ENCODE measurements around the gene KAT6B.
"Not testable (repeated sequence)": the region's sequence is repeated elsewhere in the genome, so short reads cannot be mapped to it uniquely, and the experiment has no call there.

KAT6B gene

DNA sequence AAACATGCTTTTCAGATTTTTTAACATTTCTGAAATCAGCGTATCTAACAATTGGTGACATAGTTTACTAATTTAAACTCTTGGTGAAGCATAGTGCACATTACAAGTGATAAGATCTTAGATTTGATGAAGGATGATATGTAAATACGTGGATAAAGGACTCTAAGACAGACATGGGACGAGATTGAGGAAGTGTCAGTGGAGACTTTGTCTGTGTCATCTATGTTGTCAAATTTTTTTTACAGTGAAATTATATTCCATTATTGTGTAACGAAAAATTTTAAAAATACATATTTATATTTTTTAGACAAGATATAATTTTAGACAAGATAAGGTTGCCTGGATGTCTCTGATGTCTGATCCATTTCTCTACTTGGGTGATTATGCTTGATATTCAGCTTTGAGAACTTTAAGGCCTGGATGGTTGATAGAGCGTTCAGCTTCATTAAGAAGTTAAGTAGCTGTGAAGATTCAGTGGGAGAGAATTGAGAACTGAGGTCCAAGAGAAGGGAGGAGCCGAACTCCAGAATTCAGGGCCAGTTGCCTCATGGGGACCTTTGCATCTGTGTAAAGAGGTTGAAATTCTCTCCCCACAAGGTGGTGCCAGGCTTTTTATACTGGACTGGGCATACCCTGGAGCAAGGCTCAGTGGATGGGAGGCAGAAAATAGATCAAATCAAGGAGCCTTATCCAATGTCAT, 62.7 kb downstream of the KAT6B start:
- TF ChIP-seq, protein P1, sequence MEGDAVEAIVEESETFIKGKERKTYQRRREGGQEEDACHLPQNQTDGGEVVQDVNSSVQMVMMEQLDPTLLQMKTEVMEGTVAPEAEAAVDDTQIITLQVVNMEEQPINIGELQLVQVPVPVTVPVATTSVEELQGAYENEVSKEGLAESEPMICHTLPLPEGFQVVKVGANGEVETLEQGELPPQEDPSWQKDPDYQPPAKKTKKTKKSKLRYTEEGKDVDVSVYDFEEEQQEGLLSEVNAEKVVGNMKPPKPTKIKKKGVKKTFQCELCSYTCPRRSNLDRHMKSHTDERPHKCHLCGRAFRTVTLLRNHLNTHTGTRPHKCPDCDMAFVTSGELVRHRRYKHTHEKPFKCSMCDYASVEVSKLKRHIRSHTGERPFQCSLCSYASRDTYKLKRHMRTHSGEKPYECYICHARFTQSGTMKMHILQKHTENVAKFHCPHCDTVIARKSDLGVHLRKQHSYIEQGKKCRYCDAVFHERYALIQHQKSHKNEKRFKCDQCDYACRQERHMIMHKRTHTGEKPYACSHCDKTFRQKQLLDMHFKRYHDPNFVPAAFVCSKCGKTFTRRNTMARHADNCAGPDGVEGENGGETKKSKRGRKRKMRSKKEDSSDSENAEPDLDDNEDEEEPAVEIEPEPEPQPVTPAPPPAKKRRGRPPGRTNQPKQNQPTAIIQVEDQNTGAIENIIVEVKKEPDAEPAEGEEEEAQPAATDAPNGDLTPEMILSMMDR (conservative IDR thresholded peaks at IDR 0.05; ENCODE audit: low read depth, low read length) = peak; percentile 30
- no peak overlapping the region for H3K4me3 ChIP-seq (ENCODE audit: low read depth, low read length)
- DNase-seq (ENCODE audit: low read depth) = no peak

DNA sequence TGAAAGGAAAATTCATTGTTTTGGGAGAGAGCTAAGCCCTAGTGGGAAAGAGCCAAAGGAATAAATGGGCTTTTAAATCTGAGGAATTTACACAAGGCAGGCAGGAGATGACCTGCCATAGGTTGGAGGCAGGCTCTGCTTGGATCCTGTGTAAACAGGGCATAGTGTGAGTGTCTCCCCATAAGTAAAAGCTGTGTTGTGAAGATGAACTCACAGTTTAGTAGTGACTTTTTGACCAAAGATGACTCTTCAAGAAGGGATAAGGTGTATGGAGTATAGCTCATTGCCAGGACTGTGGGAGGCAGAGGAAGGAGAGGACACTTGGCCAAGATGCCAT, 63.2 kb downstream of the KAT6B start:
- no peak overlapping the region for H3K4me3 ChIP-seq (ENCODE audit: low read depth, low read length)
- no peak for DNase-seq (ENCODE audit: low read depth)
- TF ChIP-seq, protein P1 (conservative IDR thresholded peaks at IDR 0.05; ENCODE audit: low read depth, low read length) = no peak

DNA sequence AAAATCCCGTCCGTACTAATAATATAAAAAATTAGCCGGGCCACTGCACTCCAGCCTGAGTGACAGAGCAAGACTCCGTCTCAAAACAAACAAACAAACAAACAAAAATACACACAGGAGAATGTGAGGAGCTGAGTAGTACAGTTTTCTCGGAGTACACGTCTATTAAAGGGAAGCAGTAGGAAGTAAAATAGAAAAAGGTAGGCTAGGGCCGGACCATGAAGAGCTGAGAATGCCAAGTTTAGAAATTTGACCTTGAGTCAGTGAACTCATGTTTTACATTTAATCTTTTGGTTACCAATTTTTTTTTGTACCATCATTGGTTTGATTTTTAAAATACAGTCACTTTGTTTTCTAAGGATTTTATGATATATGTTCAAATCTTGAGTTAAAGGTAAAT, 64.1 kb downstream of the KAT6B start:
- H3K4me3 ChIP-seq (ENCODE audit: low read depth, low read length) = no peak overlapping the region
- DNase-seq (ENCODE audit: low read depth) = no peak
- TF ChIP-seq, protein P1 (conservative IDR thresholded peaks at IDR 0.05; ENCODE audit: low read depth, low read length) = no peak

DNA sequence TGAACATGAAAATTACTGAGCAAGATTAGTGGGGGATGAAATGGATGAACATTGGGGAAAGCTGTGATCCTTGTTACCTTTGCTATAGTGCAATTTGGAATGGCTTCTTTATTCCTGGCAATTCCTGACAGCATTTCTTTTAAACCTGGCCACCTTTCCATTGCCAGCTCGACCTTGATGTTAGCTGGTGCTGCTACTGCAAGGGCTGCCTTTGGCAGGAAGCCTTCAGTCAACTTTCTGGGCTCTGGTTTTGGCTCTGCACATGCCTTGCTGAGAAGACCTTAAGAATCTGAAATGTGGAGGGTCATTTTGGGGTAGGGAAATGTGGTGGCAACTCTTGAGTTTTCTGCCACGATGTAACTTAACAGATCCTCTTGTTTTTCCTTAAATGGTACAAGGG, 64.7 kb downstream of the KAT6B start:
- H3K4me3 ChIP-seq (ENCODE audit: low read depth, low read length) = no peak overlapping the region
- TF ChIP-seq, protein P1 (conservative IDR thresholded peaks at IDR 0.05; ENCODE audit: low read depth, low read length) = no peak
- DNase-seq (ENCODE audit: low read depth) = no peak

DNA sequence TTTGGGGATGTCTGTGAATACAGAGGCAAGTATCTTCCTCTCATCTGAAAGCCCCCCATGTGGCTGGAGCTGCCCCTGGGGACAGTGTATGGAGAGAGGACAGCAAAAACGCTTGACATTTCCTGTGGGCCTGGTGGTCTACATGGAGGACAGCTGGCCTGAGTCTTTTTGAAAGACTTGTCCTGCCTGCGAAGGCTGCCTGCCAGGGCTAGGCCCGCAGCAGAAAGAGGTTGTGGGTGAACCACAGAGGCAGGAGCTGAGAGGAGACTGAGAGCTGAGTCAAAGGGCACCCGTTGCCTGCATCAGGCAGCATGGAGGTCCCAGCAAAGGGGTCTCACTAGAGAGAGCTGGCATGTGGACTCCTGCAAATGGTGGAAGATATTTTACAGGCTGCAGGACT, 66.4 kb downstream of the KAT6B start:
- H3K4me3 ChIP-seq (ENCODE audit: low read depth, low read length) = no peak overlapping the region
- TF ChIP-seq, protein P1 (conservative IDR thresholded peaks at IDR 0.05; ENCODE audit: low read depth, low read length) = no peak
- no peak for DNase-seq (ENCODE audit: low read depth)

DNA sequence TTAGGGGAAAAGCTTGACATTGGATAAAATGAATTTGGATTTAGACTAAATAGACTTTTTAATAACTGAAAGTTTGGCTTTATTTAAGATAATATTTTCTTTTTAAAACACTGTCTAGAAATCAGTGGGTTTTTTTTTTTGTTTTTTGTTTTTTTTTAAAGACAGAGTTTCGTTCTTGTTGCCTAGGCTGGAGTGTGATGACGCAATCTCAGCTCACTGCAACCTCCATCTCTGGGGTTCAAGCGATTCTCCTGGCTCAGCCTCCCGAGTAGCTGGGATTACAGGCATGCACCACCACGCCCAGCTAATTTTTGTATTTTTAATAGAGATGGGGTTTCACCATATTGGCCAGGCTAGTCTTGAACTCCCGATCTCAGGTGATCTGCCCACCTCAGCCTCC, 66.9 kb downstream of the KAT6B start:
- not testable (repeated sequence) for DNase-seq (ENCODE audit: low read depth); H3K4me3 ChIP-seq (ENCODE audit: low read depth, low read length)

DNA sequence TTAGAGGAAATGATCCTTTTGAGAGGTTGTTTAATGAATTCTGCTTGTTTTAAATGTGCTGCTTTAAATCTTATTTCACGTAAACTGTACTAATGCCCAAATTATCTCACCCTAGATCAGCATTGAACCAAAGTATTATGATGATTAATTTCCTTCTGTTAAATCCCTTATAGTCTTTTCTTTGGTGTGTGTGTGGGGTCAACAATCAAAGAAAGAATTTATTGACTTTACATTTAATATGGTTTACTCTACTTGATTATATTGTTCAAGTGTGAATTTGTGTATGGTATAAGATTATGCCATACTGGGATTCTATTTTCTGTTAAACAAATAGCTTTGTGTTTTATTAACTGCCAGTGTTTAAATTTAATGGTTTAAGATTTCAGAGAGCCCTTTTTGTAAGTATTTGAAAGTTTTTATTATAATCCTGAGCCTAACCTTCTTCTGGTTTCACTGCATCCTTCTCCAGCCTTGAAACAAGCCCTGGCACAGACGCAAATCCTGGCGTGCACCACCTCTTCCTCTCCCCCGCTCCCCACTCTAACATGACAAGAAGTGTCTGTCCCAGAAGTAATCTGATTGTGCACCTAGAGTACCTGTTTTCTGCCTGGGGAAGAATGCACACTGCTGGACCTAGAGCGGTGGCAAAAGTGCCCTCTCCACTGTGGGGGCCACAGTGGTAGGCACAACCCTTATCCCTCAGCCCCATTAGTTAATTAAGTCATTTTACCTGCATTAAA, 70.6 kb downstream of the KAT6B start:
- no peak overlapping the region for H3K4me3 ChIP-seq (ENCODE audit: low read depth, low read length)
- TF ChIP-seq, protein P1 (conservative IDR thresholded peaks at IDR 0.05; ENCODE audit: low read depth, low read length) = no peak
- DNase-seq (ENCODE audit: low read depth) = no peak

Data from choroid plexus epithelial cell (primary cell).